DMS 273 (cell line): Measurements from ENCODE around the gene CDKN3.
"Not testable (repeated sequence)": the region's sequence is repeated elsewhere in the genome, so short reads cannot be mapped to it uniquely, and the experiment has no call there.

Experiments
- DNase-seq: peaks from one replicate; lab custom pipeline; 2025; ENCODE audit not compliant: unreplicated experiment; lab: John Stamatoyannopoulos, UW

The CDKN3 gene

GRCh38 chr14:54451961-54452360, 55.2 kb downstream of the CDKN3 start:
- DNase-seq, result no peak

- no peak for DNase-seq
Measured at GRCh38 chr14:54453252-54453651, 56.4 kb downstream of the CDKN3 start.

GRCh38 chr14:54453990-54454389, 57.2 kb downstream of the CDKN3 start:
- DNase-seq, result not testable (repeated sequence)

GRCh38 chr14:54455363-54455762, 58.6 kb downstream of the CDKN3 start:
- DNase-seq, result no peak

GRCh38 chr14:54456820-54457608, 60.2 kb downstream of the CDKN3 start:
- DNase-seq, result not testable (repeated sequence)

- DNase-seq, result no peak
Measured at GRCh38 chr14:54457609-54457996, 60.8 kb downstream of the CDKN3 start.

- DNase-seq, result not testable (repeated sequence)
Measured at GRCh38 chr14:54458536-54458935, 61.7 kb downstream of the CDKN3 start.

- no peak for DNase-seq
Measured at GRCh38 chr14:54459106-54459505, 62.3 kb downstream of the CDKN3 start.

- DNase-seq, result no peak
Measured at GRCh38 chr14:54462048-54462447, 65.2 kb downstream of the CDKN3 start.

- DNase-seq, result peak; percentile 86
Measured at GRCh38 chr14:54465654-54466053, 68.8 kb downstream of the CDKN3 start.

- no peak for DNase-seq
Measured at GRCh38 chr14:54467280-54467679, 70.5 kb downstream of the CDKN3 start.
